SU-DHL-6 (cell line): ENCODE results near the gene CEP43.

Experiments used
- H2AFZ ChIP-seq: fragments of 200-600 bp; sonication (generic); 2 replicates; pipeline ENCODE4 v1.6.1; 2014; ENCODE audit warnings: low read depth, mild to moderate bottlenecking, moderate library complexity, mixed read lengths, antibody characterized with exemption, low read length; ENCODE audit not compliant: severe bottlenecking
- H3F3A ChIP-seq: fragments of 200-600 bp; shearing (Covaris generic); 2 replicates; pipeline ENCODE4 v1.6.0; 2016; ENCODE audit warnings: antibody characterized with exemption, mild to moderate bottlenecking; ENCODE audit not compliant: insufficient read depth
- H3K27ac ChIP-seq: fragments of 200-600 bp; sonication (generic); 2 replicates; pipeline ENCODE4 v1.5.1; 2016; ENCODE audit warnings: low read depth, mild to moderate bottlenecking, low read length, moderate library complexity, mixed read lengths
- H3K27me3 ChIP-seq: fragments of 200-600 bp; sonication (generic), shearing (Covaris generic); 2 replicates; pipeline ENCODE4 v1.6.0; 2014; ENCODE audit warnings: mild to moderate bottlenecking, low read length
- H3K36me3 ChIP-seq: fragments of 200-600 bp; sonication (generic); 2 replicates; pipeline ENCODE4 v1.6.1; 2014; ENCODE audit warnings: mild to moderate bottlenecking, low read length, mixed read lengths
- H3K4me2 ChIP-seq: fragments of 300-600, 200-600 bp; shearing (Covaris generic), sonication (generic); 2 replicates; pipeline ENCODE4 v1.6.0; 2014; ENCODE audit warnings: low read length, low read depth, mild to moderate bottlenecking; ENCODE audit not compliant: poor library complexity, severe bottlenecking
- H3K4me3 ChIP-seq: fragments of 200-600 bp; sonication (generic); 2 replicates; pipeline ENCODE4 v1.5.1; 2014; ENCODE audit warnings: antibody characterized with exemption, low read length, mild to moderate bottlenecking, mixed read lengths; ENCODE audit not compliant: insufficient read depth, poor library complexity, severe bottlenecking
- H3K79me2 ChIP-seq: fragments of 200-600 bp; sonication (generic); 2 replicates; pipeline ENCODE4 v1.6.1; 2014; ENCODE audit warnings: mild to moderate bottlenecking, low read length, moderate library complexity; ENCODE audit not compliant: insufficient read depth
- H3K9ac ChIP-seq: fragments of 200-600 bp; sonication (generic); 2 replicates; pipeline ENCODE4 v1.7.0; 2014; ENCODE audit warnings: mild to moderate bottlenecking, low read length
- H3K9me2 ChIP-seq: fragments of 200-600 bp; sonication (generic); replicated peaks from 2 replicates; pipeline ENCODE4 v1.6.1; 2014; ENCODE audit warnings: low read length; ENCODE audit not compliant: insufficient read depth
- H3K9me3 ChIP-seq: fragments of 200-600 bp; sonication (generic); 2 replicates; pipeline ENCODE4 v1.6.1; 2014; ENCODE audit warnings: low read length, mixed read lengths; ENCODE audit not compliant: insufficient read depth
- H4K20me1 ChIP-seq: fragments of 200-600 bp; sonication (generic); 2 replicates; pipeline ENCODE4 v1.6.1; 2014; ENCODE audit warnings: low read depth, mild to moderate bottlenecking, antibody characterized with exemption, low read length, moderate library complexity, mixed read lengths
- CTCF ChIP-seq: fragments of 200-600 bp; sonication (generic); IDR thresholded peaks from one replicate; pipeline ENCODE4 v1.5.1; 2017; ENCODE audit warnings: antibody characterized with exemption, mild to moderate bottlenecking, low read length, moderate library complexity; ENCODE audit not compliant: insufficient read depth, poor library complexity, severe bottlenecking
- EZH2phosphoT487 ChIP-seq: fragments of 200-600 bp; sonication (generic), shearing (Covaris generic); conservative IDR thresholded peaks from 2 replicates; pipeline ENCODE4 v1.6.1; 2018; ENCODE audit warnings: mild to moderate bottlenecking, antibody characterized with exemption, low read length, moderate library complexity, mixed read lengths

The CEP43 gene

GRCh38 chr6:167044696-167045095 is 45.5 kb downstream of the CEP43 start:
- Histone ChIP-seq H3K4me2 (no peak overlapping the region), H3K9me2 (no peaks in the 10 kb centered on the region)
- TF ChIP-seq EZH2phosphoT487: no peak

GRCh38 chr6:167045828-167046580 is 46.8 kb downstream of the CEP43 start:
- H4K20me1 ChIP-seq: no peaks in the 10 kb centered on the region
- H3K36me3 ChIP-seq: no peaks in the 10 kb centered on the region
- H3K79me2 ChIP-seq: no peaks in the 10 kb centered on the region
- H3K9ac ChIP-seq: peak overlapping the region; percentile 56
- H3K27me3 ChIP-seq: no peaks in the 10 kb centered on the region
- TF ChIP-seq EZH2phosphoT487: no peak
- peak; percentile 48 for TF ChIP-seq CTCF
- H3K9me2 ChIP-seq: no peaks in the 10 kb centered on the region
- no peaks in the 10 kb centered on the region for H3K9me3 ChIP-seq
- H3K27ac ChIP-seq: peak overlapping the region; percentile 97
- H2AFZ ChIP-seq: no peak overlapping the region
- no peak overlapping the region for H3K4me3 ChIP-seq
- H3K4me2 ChIP-seq: peak overlapping the region; percentile 75
- peaks cover 56% of the 10 kb centered on the region for H3F3A ChIP-seq

More at GRCh38 chr6:167044696-167045095, 45.5 kb downstream of the CEP43 start:
- peaks cover 5% of the 10 kb centered on the region; the same call in 1 of the 2 replicates for H3K36me3 ChIP-seq
- H3K9ac ChIP-seq: no peak overlapping the region
- H3K4me3 ChIP-seq: no peak overlapping the region
- no peaks in the 10 kb centered on the region for H3K27me3 ChIP-seq
- H3K79me2 ChIP-seq: no peaks in the 10 kb centered on the region
- H2AFZ ChIP-seq: no peak overlapping the region
- no peaks in the 10 kb centered on the region for H3K9me3 ChIP-seq
- H3K27ac ChIP-seq: peak overlapping the region; percentile 15; the same call in 1 of the 2 replicates
- H3F3A ChIP-seq: peaks cover 58% of the 10 kb centered on the region
- H4K20me1 ChIP-seq: no peaks in the 10 kb centered on the region

- peak overlapping the region; percentile 97 for H3K27ac ChIP-seq
- H3K36me3 ChIP-seq: no peaks in the 10 kb centered on the region
- H2AFZ ChIP-seq: peak overlapping the region; percentile 5
- H4K20me1 ChIP-seq: no peaks in the 10 kb centered on the region
- no peak overlapping the region for H3K4me3 ChIP-seq
- peaks cover 58% of the 10 kb centered on the region for H3F3A ChIP-seq
- H3K4me2 ChIP-seq: peak overlapping the region; percentile 75
- H3K9me2 ChIP-seq: no peaks in the 10 kb centered on the region
- peak overlapping the region; percentile 56 for H3K9ac ChIP-seq
- H3K27me3 ChIP-seq: no peaks in the 10 kb centered on the region
- no peaks in the 10 kb centered on the region for H3K79me2 ChIP-seq
- H3K9me3 ChIP-seq: no peaks in the 10 kb centered on the region
- TF ChIP-seq EZH2phosphoT487 (no peak), CTCF (peak; percentile 41)
Measured at GRCh38 chr6:167046861-167047495, 47.8 kb downstream of the CEP43 start.

- Histone ChIP-seq H3K4me2 (peak overlapping the region; percentile 75), H4K20me1 (no peaks in the 10 kb centered on the region), H3K27me3 (no peaks in the 10 kb centered on the region), H3K79me2 (no peaks in the 10 kb centered on the region), H3K9me3 (no peaks in the 10 kb centered on the region), H3K36me3 (no peaks in the 10 kb centered on the region), H3K27ac (peak overlapping the region; percentile 97), H3K4me3 (peak overlapping the region; percentile 19), H3K9me2 (no peaks in the 10 kb centered on the region), H3K9ac (peak overlapping the region; percentile 56), H3F3A (peaks cover 58% of the 10 kb centered on the region), H2AFZ (peak overlapping the region; percentile 9)
- TF ChIP-seq EZH2phosphoT487 (no peak), CTCF (no peak)
Measured at GRCh38 chr6:167047554-167047953, 48.4 kb downstream of the CEP43 start.
